ENCODE results near the gene SPP2. TPM values are rescaled to one million over a fixed set of nuclear protein-coding genes. Genes with fewer than 3 reads are reported as not detected.

Gene SPP2
- total and polyA plus RNA-seq, 9 of the 15 experiments (the other 6 are each of a cell fraction or from before 2014, with no cell fraction given): not detected

- H3K79me2 ChIP-seq (ENCODE audit: control insufficient read depth, insufficient read depth, low read length): no peaks in the 10 kb centered on the region
- DNase-seq (ENCODE audit: extremely low read depth in 1 of 4, low spot score in 3 of 4) (no peak), FAIRE-seq (no peak), ATAC-seq (no peak)
- H2AFZ ChIP-seq (ENCODE audit: low read depth, low read length): no peak overlapping the region
- H3K9me3 ChIP-seq (replicated peaks; ENCODE audit: control insufficient read depth, insufficient read depth, low read depth, low read length): no peaks in the 10 kb centered on the region
- H3K4me3 ChIP-seq: no peak overlapping the region
- ChIA-PET CTCF (ENCODE audit: low intra/inter-chr PET ratio) (no interaction called here), POLR2A (interaction anchor here (0.7 kb wide), 1 partner anchor 1070 kb away, joined by 3 read pairs; no protein-coding TSS in a partner anchor)
- intact Hi-C loops (cut with micrococcal nuclease): no loop called here
- no peak overlapping the region for H3K9ac ChIP-seq (ENCODE audit: insufficient read depth in 1 of 2, low read depth in 2 of 2, low read length in 2 of 2)
- in situ Hi-C loops (cut with MboI): no loop called here
- no peak overlapping the region for H3K4me2 ChIP-seq (ENCODE audit: insufficient read depth, low read length)
- 0% methylated on average over 7 of the region's 7 CpGs for WGBS (ENCODE audit: insufficient coverage, low coverage, missing lambda C conversion rate)
- no peaks in the 10 kb centered on the region for H3K36me3 ChIP-seq (ENCODE audit: control insufficient read depth, insufficient read depth, low read length)
- no peaks in the 10 kb centered on the region for H3K27me3 ChIP-seq (ENCODE audit: control insufficient read depth in 2 of 2, insufficient read depth in 2 of 2, low read length in 2 of 2)
- no peak for TF ChIP-seq ZNF143 (CRISPR knock-in tag; IDR thresholded peaks at IDR 0.05)
- TF ChIP-seq CHD4 (IDR thresholded peaks at IDR 0.05; ENCODE audit: insufficient read depth, insufficient replicate concordance, low read depth, low read length, poor library complexity, severe bottlenecking): no peak
- TF ChIP-seq ZNF436 (CRISPR knock-in tag; IDR thresholded peaks at IDR 0.05): no peak
- no peak for TF ChIP-seq ZNF431 (CRISPR knock-in tag; IDR thresholded peaks at IDR 0.05)
- no peak for TF ChIP-seq KAT7 (CRISPR knock-in tag; IDR thresholded peaks at IDR 0.05; ENCODE audit: borderline replicate concordance)
- TF ChIP-seq ZKSCAN8 (CRISPR knock-in tag; IDR thresholded peaks at IDR 0.05): no peak
- no peak for TF ChIP-seq ZBTB12 (CRISPR knock-in tag; IDR thresholded peaks at IDR 0.05)
- no peak for TF ChIP-seq NBN (IDR thresholded peaks at IDR 0.05; ENCODE audit: low read depth)
- no peak for TF ChIP-seq ZNF75A (CRISPR knock-in tag; IDR thresholded peaks at IDR 0.05)
- TF ChIP-seq SPI1 (IDR thresholded peaks at IDR 0.05; ENCODE audit: borderline replicate concordance, low read depth, low read length): no peak
- no peak for TF ChIP-seq PATZ1 (CRISPR knock-in tag; IDR thresholded peaks at IDR 0.05; ENCODE audit: borderline replicate concordance)
- no peak for TF ChIP-seq KAT8 (IDR thresholded peaks at IDR 0.05; ENCODE audit: low read depth)
- TF ChIP-seq SMAD3 (CRISPR knock-in tag; conservative IDR thresholded peaks at IDR 0.05): no peak
- no peaks in the 10 kb centered on the region for H4K20me1 ChIP-seq (replicated peaks; ENCODE audit: control insufficient read depth, insufficient read depth, low read length)
- H3K4me1 ChIP-seq (replicated peaks in 1 of 2; ENCODE audit: control insufficient read depth in 2 of 2, insufficient read depth in 2 of 2, low read length in 2 of 2): no peaks in the 10 kb centered on the region
- H3K27ac ChIP-seq (ENCODE audit: extremely low read depth, low read depth, low read length): no peak overlapping the region
- no TSS peak for BruUV-seq (replicated peaks)
- no peaks in the 10 kb centered on the region for H3K9me1 ChIP-seq (ENCODE audit: control insufficient read depth, insufficient read depth, low read length)
Measured at GRCh38 chr2:234091883-234092282, 41.4 kb downstream of the SPP2 start.

All from K562 (cell line).